Kidney glomerular epithelial cell (primary cell): ENCODE data around the gene KPNB1.
A peak's percentile ranks its signal among the peaks of the same experiment; 100 is the strongest.

Experiments used
- DNase-seq: peaks from one replicate; lab custom pipeline; 2025; lab: John Stamatoyannopoulos, UW

KPNB1 gene

GRCh38 chr17:47636273-47637030 lies 13.3 kb upstream of the KPNB1 start:
- no peak for DNase-seq

- no peak for DNase-seq
These were observed 10.8 kb upstream of the KPNB1 start for GRCh38 chr17:47638903-47639302.

- no peak for DNase-seq
These were observed 9.6 kb upstream of the KPNB1 start for GRCh38 chr17:47640076-47640475.

GRCh38 chr17:47641202-47641601 lies 8.5 kb upstream of the KPNB1 start:
- no peak for DNase-seq

- DNase-seq = no peak
These were observed 6.6 kb upstream of the KPNB1 start for GRCh38 chr17:47643116-47643515.

- DNase-seq = no peak
These were observed 5.4 kb upstream of the KPNB1 start for GRCh38 chr17:47644324-47644723.

- DNase-seq = no peak
These were observed 329 bp downstream of the KPNB1 start for GRCh38 chr17:47649972-47650524.

- DNase-seq = peak; percentile 63
These were observed 1.1 kb downstream of the KPNB1 start for GRCh38 chr17:47650525-47651522.

GRCh38 chr17:47651704-47652103 lies 2.0 kb downstream of the KPNB1 start:
- no peak for DNase-seq

- no peak for DNase-seq
These were observed 2.9 kb downstream of the KPNB1 start for GRCh38 chr17:47652570-47652969.

GRCh38 chr17:47653442-47653841 lies 3.7 kb downstream of the KPNB1 start:
- DNase-seq = no peak

- no peak for DNase-seq
These were observed 5.3 kb downstream of the KPNB1 start for GRCh38 chr17:47654991-47655390.

- no peak for DNase-seq
These were observed 10.4 kb downstream of the KPNB1 start for GRCh38 chr17:47660064-47660492.

GRCh38 chr17:47663912-47664623 lies 14.3 kb downstream of the KPNB1 start:
- peak; percentile 63 for DNase-seq

- no peak for DNase-seq
These were observed 14.9 kb downstream of the KPNB1 start for GRCh38 chr17:47664624-47664941.

- no peak for DNase-seq
These were observed 15.9 kb downstream of the KPNB1 start for GRCh38 chr17:47665655-47666054.

GRCh38 chr17:47669081-47669480 lies 19.4 kb downstream of the KPNB1 start:
- DNase-seq = no peak

- DNase-seq = no peak
These were observed 20.3 kb downstream of the KPNB1 start for GRCh38 chr17:47670064-47670463.

- no peak for DNase-seq
These were observed 24.8 kb downstream of the KPNB1 start for GRCh38 chr17:47674499-47674898.

GRCh38 chr17:47675380-47676198 lies 25.9 kb downstream of the KPNB1 start:
- no peak for DNase-seq

- DNase-seq = no peak
These were observed 26.4 kb downstream of the KPNB1 start for GRCh38 chr17:47676199-47676472.
